K562 (cell line): Measurements from ENCODE around the gene MASTL. TPM values are rescaled to one million over a fixed set of nuclear protein-coding genes. Genes with fewer than 3 reads are reported as not detected.
A peak's percentile ranks its signal among the peaks of the same experiment; 100 is the strongest.

Source experiments
- ATAC-seq: fragments of 200-7000 bp; cut with Tn5 transposase; 3 replicates; pipeline ENCODE4 v1.9.1; 2020; ENCODE audit warnings: moderate library complexity
- BruUV-seq: library from RNA; stranded (reverse); fragments of 400-500 nt; replicated peaks from 2 replicates; lab custom pipeline; 2021; lab: Mats Ljungman, UMichigan
- CTCF ChIA-PET: fragments of 300-600 bp; formaldehyde crosslinking; extraction: SDS; loops from one replicate; lab custom pipeline; 2021; ENCODE audit warnings: low intra/inter-chr PET ratio; lab: Yijun Ruan, JAX
- POLR2A ChIA-PET: fragments of 300-600, 350-650 bp; sonication (Branson Sonifier 250); formaldehyde crosslinking; extraction: SDS; loops from one replicate; lab custom pipeline; 2021; ENCODE audit warnings: antibody characterized with exemption, inconsistent platforms; lab: Yijun Ruan, JAX
- DNase-seq, 4 experiments: peaks; one replicate each; pipeline versions ENCODE4 v3.0.0 to v3.0.0-alpha.2; 2011 to 2018; ENCODE audit warnings: low spot score in 3 of 4, mixed read lengths in 3 of 4; ENCODE audit errors: extremely low read depth in 1 of 4
- FAIRE-seq: peaks from 2 replicates; lab custom pipeline; 2011; peaks lifted over from hg19 to GRCh38; lab: Jason Lieb, UNC
- H2AFZ ChIP-seq: 2 replicates; pipeline ENCODE4 v1.6.0; 2011; ENCODE audit warnings: low read depth, low read length, control low read depth, inconsistent platforms
- H3K27ac ChIP-seq: fragments of 200-600 bp; 3 replicates; pipeline ENCODE4 v1.8.0; 2011; ENCODE audit warnings: low read depth, mild to moderate bottlenecking, control low read depth, inconsistent platforms, low read length, moderate library complexity, mixed read lengths; ENCODE audit errors: extremely low read depth
- H3K27me3 ChIP-seq, 2 experiments: fragments of 300-600 bp in 1 of 2; 2 replicates in 1 of 2; 3 replicates in 1 of 2; pipeline versions ENCODE4 v1.6.0 to v1.8.0; 2011; ENCODE audit warnings: inconsistent platforms in 2 of 2, low read length in 2 of 2, mild to moderate bottlenecking in 1 of 2, mixed read lengths in 1 of 2, moderate library complexity in 1 of 2; ENCODE audit not compliant: control insufficient read depth in 2 of 2, insufficient read depth in 2 of 2
- H3K36me3 ChIP-seq: fragments of 300-600 bp; 3 replicates; pipeline ENCODE4 v1.8.0; 2011; ENCODE audit warnings: mild to moderate bottlenecking, low read length, inconsistent platforms; ENCODE audit not compliant: control insufficient read depth, insufficient read depth
- H3K4me1 ChIP-seq, 2 experiments: fragments of 200-600 bp in 1 of 2; replicated peaks in 1 of 2; 2 replicates in 1 of 2; 3 replicates in 1 of 2; pipeline versions ENCODE4 v1.5.1 to v1.8.0; 2011; ENCODE audit warnings: inconsistent platforms in 2 of 2, low read length in 2 of 2, mild to moderate bottlenecking in 1 of 2, mixed read lengths in 1 of 2, moderate library complexity in 1 of 2; ENCODE audit not compliant: control insufficient read depth in 2 of 2, insufficient read depth in 2 of 2
- H3K4me2 ChIP-seq: 2 replicates; pipeline ENCODE4 v1.6.1; 2011; ENCODE audit warnings: low read length, control low read depth, inconsistent platforms, mixed read lengths; ENCODE audit not compliant: insufficient read depth
- H3K4me3 ChIP-seq: fragments of 200-600 bp; sonication (generic), shearing (Covaris generic); 2 replicates; pipeline ENCODE4 v1.5.1; 2016; ENCODE audit warnings: control low read depth, inconsistent platforms
- H3K79me2 ChIP-seq: fragments of 200-600 bp; 3 replicates; pipeline ENCODE4 v1.8.0; 2011; ENCODE audit warnings: low read length, inconsistent platforms; ENCODE audit not compliant: control insufficient read depth, insufficient read depth
- H3K9ac ChIP-seq, 2 experiments: 2 replicates each; pipeline versions ENCODE4 v1.6.0 to v1.6.1; 2011; ENCODE audit warnings: low read depth in 2 of 2, low read length in 2 of 2, control low read depth in 1 of 2, inconsistent platforms in 1 of 2, mild to moderate bottlenecking in 1 of 2, mixed read lengths in 1 of 2; ENCODE audit not compliant: insufficient read depth in 1 of 2
- H3K9me1 ChIP-seq: one replicate; pipeline ENCODE4 v1.6.0; 2011; ENCODE audit warnings: inconsistent platforms, mild to moderate bottlenecking, low read length, moderate library complexity; ENCODE audit not compliant: control insufficient read depth, insufficient read depth
- H3K9me3 ChIP-seq: replicated peaks from 2 replicates; pipeline ENCODE4 v1.5.1; 2011; ENCODE audit warnings: low read depth, low read length, inconsistent platforms; ENCODE audit not compliant: control insufficient read depth, insufficient read depth
- H4K20me1 ChIP-seq: replicated peaks from 2 replicates; pipeline ENCODE4 v1.6.1; 2011; ENCODE audit warnings: low read length, inconsistent platforms, mixed read lengths; ENCODE audit not compliant: control insufficient read depth, insufficient read depth
- ARID3A ChIP-seq: IDR thresholded peaks from 2 replicates; pipeline ENCODE4 v1.6.1; 2012; ENCODE audit warnings: low read depth, low read length, improper control_type of control experiment, borderline replicate concordance
- FOXO4 ChIP-seq: fragments of 450-650 bp; formaldehyde crosslinking; IDR thresholded peaks from 2 replicates; pipeline ENCODE4 v1.4.0; 2020; ENCODE audit warnings: mild to moderate bottlenecking, moderate library complexity
- NR2F6 ChIP-seq: fragments of 450-650 bp; formaldehyde crosslinking; IDR thresholded peaks from 2 replicates; pipeline ENCODE4 v1.4.0; 2020; ENCODE audit warnings: mild to moderate bottlenecking
- RBFOX2 ChIP-seq: fragments of 200-400 bp; formaldehyde crosslinking; IDR thresholded peaks from 2 replicates; pipeline ENCODE4 v1.6.1; 2017; ENCODE audit warnings: low read depth, mild to moderate bottlenecking, low read length, moderate library complexity
- ZNF778 ChIP-seq: fragments of 450-650 bp; formaldehyde crosslinking; IDR thresholded peaks from 2 replicates; pipeline ENCODE4 v1.4.0; 2020; ENCODE audit warnings: mild to moderate bottlenecking, moderate library complexity
- WGBS: fragments of 100-300 bp; shearing (Covaris generic); methylation state at CpG from one replicate; pipeline ENCODE4 v1.1.6; 2016; ENCODE audit warnings: low coverage, mixed read lengths; ENCODE audit not compliant: insufficient coverage; ENCODE audit errors: missing lambda C conversion rate; 5-methylcytosine and 5-hydroxymethylcytosine counted together
- in situ Hi-C: fragments of 300-500 bp; cut with MboI; formaldehyde crosslinking; loops from 4 replicates; pipeline ENCODE4 v1.15.0; 2018; ENCODE audit warnings: inconsistent platforms, mixed read lengths
- intact Hi-C: fragments of 100-400 bp; cut with micrococcal nuclease; formaldehyde crosslinking; loops from 2 replicates; pipeline ENCODE4 v1.14.2; 2022
- polyA plus RNA-seq, 8 experiments: library from polyadenylated mRNA; depleted of rRNA in 4 of 8; stranded (reverse) in 5 of 8; unstranded in 3 of 8; fragments of >200 nt; fragmentation: Nextera tagmentation in 2 of 8; fragmentation: Illumina TruSeq in 1 of 8; extraction: Ambion mirVana in 2 of 8; extraction: Trizol in 1 of 8; gene quantifications; 2 replicates each; pipeline versions ENCODE4 v1.2.1 to v1.2.3, GENCODE V29; 2011 to 2014; ENCODE audit warnings: inconsistent platforms in 1 of 8, missing spikeins in 1 of 8
- total RNA-seq, 7 experiments: library from RNA; depleted of rRNA in 6 of 7; stranded (reverse); fragments of >200 nt in 6 of 7; fragmentation: Illumina TruSeq in 2 of 7; extraction: Trizol in 2 of 7; gene quantifications; 2 replicates each; pipeline versions ENCODE4 v1.2.1 to v1.2.3, GENCODE V29; 2011 to 2021; ENCODE audit warnings: low replicate concordance in 1 of 7

MASTL gene
- total and polyA plus RNA-seq, 9 of the 15 experiments (the other 6 are each of a cell fraction or from before 2014, with no cell fraction given): 6.8 to 29.9 (median 23.1) TPM

GRCh38 chr10:27150261-27150660, 4.9 kb upstream of the MASTL start:
- WGBS: 92% methylated on average over 1 of the region's 1 CpG
- Histone ChIP-seq H3K9ac (no peak overlapping the region), H3K9me3 (no peaks in the 10 kb centered on the region), H3K27ac (no peak overlapping the region), H3K9me1 (no peaks in the 10 kb centered on the region), H4K20me1 (peaks cover 9% of the 10 kb centered on the region; the same call in 1 of the 2 replicates), H3K4me1 (peaks cover 3 to 9% of the 10 kb centered on the region in 2 experiments; a peak in 2 of 5 replicates), H3K27me3 (no peaks in the 10 kb centered on the region), H3K79me2 (peaks cover 91% of the 10 kb centered on the region), H3K4me3 (no peak overlapping the region), H3K4me2 (no peak overlapping the region), H2AFZ (no peak overlapping the region), H3K36me3 (peaks cover 59% of the 10 kb centered on the region)
- no peak for TF ChIP-seq ZNF778
- no peak for TF ChIP-seq FOXO4 (CRISPR knock-in tag)
- TF ChIP-seq NR2F6 (CRISPR knock-in tag): no peak
- TF ChIP-seq ARID3A: no peak
- TF ChIP-seq RBFOX2: 0 out of 2 replicates have a peak, but pooled peaks have one; percentile 16
- no peak for FAIRE-seq
- ATAC-seq: no peak
- ChIA-PET CTCF (no interaction called here), POLR2A (interaction anchor here (0.6 to 0.7 kb wide), 2 partner anchors 34 to 191 kb away, joined by 3 read pairs; no protein-coding TSS in a partner anchor)
- BruUV-seq: no TSS peak
- in situ Hi-C loops: no loop called here
- DNase-seq: no peak
- intact Hi-C loops: loop anchor here (10.0 kb wide), 1 partner anchor 285 kb away; the partner anchor contains the start of gene ABI1
